ENCODE results near the gene PPP1R9A.

PPP1R9A gene

DNA sequence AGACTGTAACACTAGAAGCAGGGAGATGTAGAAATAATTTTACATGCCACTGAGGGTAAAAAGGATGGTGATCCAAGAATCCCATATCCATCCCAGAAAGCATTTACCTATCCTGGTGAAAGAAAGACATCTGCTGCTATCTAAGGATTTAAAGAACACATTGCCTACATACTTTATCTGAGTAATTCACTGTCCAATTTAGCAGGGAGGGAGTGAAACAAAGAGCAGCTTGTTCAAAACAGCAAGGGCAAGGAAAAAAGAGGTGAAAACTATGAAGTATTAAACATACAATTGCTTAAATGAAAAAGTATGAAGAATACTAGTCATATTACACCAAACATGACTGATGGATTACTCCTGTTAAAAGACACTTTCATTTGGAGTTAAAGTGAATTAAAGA, 206.2 kb downstream of the PPP1R9A start:
- no peak overlapping the region for H3K27ac ChIP-seq
- no peak overlapping the region for H3K4me3 ChIP-seq
- TF ChIP-seq, protein P1, sequence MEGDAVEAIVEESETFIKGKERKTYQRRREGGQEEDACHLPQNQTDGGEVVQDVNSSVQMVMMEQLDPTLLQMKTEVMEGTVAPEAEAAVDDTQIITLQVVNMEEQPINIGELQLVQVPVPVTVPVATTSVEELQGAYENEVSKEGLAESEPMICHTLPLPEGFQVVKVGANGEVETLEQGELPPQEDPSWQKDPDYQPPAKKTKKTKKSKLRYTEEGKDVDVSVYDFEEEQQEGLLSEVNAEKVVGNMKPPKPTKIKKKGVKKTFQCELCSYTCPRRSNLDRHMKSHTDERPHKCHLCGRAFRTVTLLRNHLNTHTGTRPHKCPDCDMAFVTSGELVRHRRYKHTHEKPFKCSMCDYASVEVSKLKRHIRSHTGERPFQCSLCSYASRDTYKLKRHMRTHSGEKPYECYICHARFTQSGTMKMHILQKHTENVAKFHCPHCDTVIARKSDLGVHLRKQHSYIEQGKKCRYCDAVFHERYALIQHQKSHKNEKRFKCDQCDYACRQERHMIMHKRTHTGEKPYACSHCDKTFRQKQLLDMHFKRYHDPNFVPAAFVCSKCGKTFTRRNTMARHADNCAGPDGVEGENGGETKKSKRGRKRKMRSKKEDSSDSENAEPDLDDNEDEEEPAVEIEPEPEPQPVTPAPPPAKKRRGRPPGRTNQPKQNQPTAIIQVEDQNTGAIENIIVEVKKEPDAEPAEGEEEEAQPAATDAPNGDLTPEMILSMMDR (IDR thresholded peaks at IDR 0.05): no peak
- DNase-seq (ENCODE audit: low spot score): no peak

DNA sequence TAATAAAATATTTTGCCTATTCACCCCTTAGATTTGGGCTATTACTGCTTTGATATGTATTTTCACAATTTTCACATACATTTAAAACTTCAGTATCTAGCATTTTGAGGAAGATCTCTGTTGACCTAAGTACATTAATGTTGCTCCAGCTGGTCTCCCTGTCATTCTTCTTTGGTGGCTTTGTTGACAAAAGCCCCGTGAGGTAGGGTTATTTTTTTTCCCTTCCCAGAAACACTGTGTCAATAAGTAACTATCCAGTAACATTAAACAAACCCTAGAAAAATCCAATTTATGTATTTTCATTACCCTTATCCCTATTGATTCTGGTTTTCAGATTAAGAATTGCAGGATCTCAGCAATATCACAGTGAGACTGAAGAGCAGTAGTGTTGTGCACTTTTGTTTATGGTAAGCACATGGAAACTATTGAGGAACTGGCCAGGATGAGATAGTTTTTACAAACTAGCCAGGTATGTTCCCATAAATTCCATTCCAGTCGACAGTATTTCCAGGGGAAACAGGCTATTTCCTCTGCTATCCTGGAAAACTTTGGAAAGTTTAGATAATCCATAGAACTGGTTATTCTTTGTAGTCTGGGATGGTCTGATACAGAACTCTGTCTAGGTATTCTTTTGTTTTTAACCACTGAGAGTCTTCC, 218.8 kb downstream of the PPP1R9A start:
- Histone ChIP-seq H3K4me3 (no peak overlapping the region), H3K27ac (no peak overlapping the region)
- no peak for DNase-seq (ENCODE audit: low spot score)
- TF ChIP-seq, protein P1 (IDR thresholded peaks at IDR 0.05): no peak

DNA sequence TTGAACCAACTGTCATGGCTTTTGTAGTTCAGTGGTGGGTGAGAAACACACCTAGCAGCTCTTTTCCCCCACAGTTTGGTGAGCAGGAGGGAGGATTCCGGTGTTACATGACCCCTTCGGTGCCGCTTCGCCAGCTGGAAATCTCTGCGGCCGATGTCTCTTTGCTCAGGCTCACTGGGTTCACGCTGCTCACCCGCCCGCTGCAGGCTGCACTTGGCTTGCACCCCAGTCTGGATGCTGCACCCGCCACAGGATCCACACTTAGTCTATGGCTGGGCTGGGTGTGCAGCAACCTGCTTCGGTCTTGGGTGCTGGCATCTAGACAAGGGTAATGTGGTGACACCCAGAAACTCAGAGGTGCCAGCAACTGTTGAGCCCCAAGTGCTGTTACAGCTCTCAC, 225.1 kb downstream of the PPP1R9A start:
- no peak overlapping the region for H3K4me3 ChIP-seq
- DNase-seq (ENCODE audit: low spot score): no peak
- TF ChIP-seq, protein P1 (IDR thresholded peaks at IDR 0.05): no peak
- H3K27ac ChIP-seq: no peak overlapping the region

DNA sequence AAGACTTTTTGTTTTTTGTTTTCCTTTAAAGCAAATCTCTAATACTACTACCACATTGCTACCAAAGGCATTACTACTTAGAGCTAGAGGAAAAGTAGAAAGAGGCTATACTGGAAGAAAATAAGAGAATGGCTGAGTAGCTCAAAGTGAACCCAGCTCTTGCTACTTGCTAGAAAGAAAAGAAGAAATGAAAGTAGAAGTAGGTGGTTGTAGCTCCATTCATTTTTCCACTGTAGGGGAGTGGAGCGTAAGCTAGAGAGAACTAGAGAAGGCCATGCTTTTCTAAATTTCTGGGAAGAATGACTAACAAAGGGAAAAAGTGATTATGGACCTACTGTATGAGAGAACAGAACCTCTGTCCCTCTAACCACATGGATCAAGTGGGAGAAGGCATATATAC, 232.5 kb downstream of the PPP1R9A start:
- no peak for DNase-seq (ENCODE audit: low spot score)
- Histone ChIP-seq H3K27ac (no peak overlapping the region), H3K4me3 (no peak overlapping the region)
- TF ChIP-seq, protein P1 (IDR thresholded peaks at IDR 0.05): no peak

DNA sequence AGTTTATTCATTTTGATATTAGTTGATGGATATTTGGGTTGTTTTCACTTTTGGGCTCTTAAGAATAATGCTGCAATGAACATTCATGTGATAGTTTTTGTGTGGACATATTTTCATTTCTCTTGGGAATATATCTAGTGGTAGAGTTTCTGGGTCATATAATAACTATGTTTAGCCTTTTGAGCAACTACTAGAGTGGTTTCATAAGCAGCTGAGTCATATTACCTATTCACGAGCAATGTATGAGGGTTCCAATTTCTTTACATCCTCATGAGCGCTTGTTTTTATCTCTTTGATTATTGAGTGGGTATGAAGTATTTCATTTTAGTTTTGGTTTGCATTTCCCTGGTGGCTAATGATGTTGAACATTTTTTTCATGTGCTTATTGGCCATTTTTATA, 234.4 kb downstream of the PPP1R9A start:
- H3K4me3 ChIP-seq: no peak overlapping the region
- no peak overlapping the region for H3K27ac ChIP-seq
- DNase-seq (ENCODE audit: low spot score): no peak
- TF ChIP-seq, protein P1 (IDR thresholded peaks at IDR 0.05): no peak

DNA sequence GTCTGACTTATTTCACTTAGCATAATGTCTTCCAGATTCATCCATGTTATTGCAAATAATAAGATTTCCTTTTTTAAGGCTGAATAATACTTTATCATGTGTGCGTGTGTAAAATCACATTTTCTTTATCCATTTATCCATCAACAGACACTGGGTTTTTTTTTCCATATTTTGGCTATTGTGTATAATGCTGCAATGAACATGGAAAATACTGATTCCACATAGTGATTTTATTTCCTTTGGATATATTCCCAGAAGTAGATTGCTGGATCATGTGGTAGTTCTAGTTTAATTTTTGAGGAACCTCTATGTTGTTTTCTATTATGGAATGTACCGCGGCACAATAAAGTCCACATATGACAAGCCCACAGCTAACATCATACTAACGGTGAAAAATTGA, 236.9 kb downstream of the PPP1R9A start:
- Histone ChIP-seq H3K4me3 (no peak overlapping the region), H3K27ac (no peak overlapping the region)
- TF ChIP-seq, protein P1 (IDR thresholded peaks at IDR 0.05): no peak
- no peak for DNase-seq (ENCODE audit: low spot score)

DNA sequence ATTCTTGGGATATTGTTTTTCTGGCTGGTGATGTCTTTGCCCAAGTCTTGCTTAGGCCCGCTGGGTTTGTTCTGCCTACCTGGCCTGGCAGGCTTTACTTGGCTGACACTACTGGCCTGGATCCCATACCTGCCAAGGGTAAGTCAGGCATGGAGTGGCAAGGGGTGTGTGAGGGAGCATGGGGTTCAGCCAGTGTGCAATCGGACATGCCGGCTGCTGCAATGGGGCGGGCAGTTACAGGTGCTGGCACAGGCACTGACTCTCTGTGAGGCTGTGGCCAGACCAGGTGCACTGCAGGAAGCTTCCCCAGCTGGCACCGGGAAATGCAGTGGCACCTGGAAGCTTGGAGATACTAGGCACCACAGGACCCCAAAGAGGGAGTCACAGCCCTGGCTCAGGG, 248.6 kb downstream of the PPP1R9A start:
- H3K27ac ChIP-seq: no peak overlapping the region
- H3K4me3 ChIP-seq: no peak overlapping the region

More for the DNA sequence above, 248.6 kb downstream of the PPP1R9A start:
- TF ChIP-seq, protein P1 (IDR thresholded peaks at IDR 0.05): no peak
- DNase-seq (ENCODE audit: low spot score): no peak

Data from coronary artery (tissue), 2 donors.